Right atrium auricular region (tissue), 2 donors: Measurements from ENCODE around the gene PIKFYVE. TPM values are rescaled to one million over a fixed set of nuclear protein-coding genes. Genes with fewer than 3 reads are reported as not detected.

Experiments used
- DNase-seq: peaks from one replicate; pipeline ENCODE4 v3.0.0-alpha.2; 2019; ENCODE audit warnings: low spot score
- H3K27ac ChIP-seq, 2 donors: fragments of 200-600 bp; sonication (generic); 1 replicate in 1 of 2; 2 replicates in 1 of 2; pipeline ENCODE4 v1.5.1; 2016 to 2019
- H3K27me3 ChIP-seq, 2 donors: fragments of 200-600 bp; sonication (generic); one replicate each; pipeline versions ENCODE4 v1.5.1 to v1.6.0; 2017 to 2019
- H3K36me3 ChIP-seq: fragments of 200-600 bp; sonication (generic); one replicate; pipeline ENCODE4 v1.5.1; 2016
- H3K4me1 ChIP-seq, 2 donors: fragments of 200-600 bp; sonication (generic); one replicate each; pipeline versions ENCODE4 v1.5.1 to v1.6.0; 2017 to 2019
- H3K4me3 ChIP-seq, 2 donors: fragments of 200-600 bp; sonication (generic); 1 replicate in 1 of 2; 2 replicates in 1 of 2; pipeline ENCODE4 v1.5.1; 2017 to 2019; ENCODE audit warnings: mild to moderate bottlenecking in 1 of 2, moderate library complexity in 1 of 2
- H3K9me3 ChIP-seq, 2 donors: fragments of 200-600 bp; sonication (generic); one replicate each; pipeline ENCODE4 v1.5.1; 2019
- CTCF ChIP-seq, 2 donors: fragments of 200-600 bp; sonication (generic); IDR thresholded peaks; one replicate each; pipeline ENCODE4 v1.5.1; 2019; ENCODE audit warnings: antibody characterized with exemption in 2 of 2
- total RNA-seq, 2 donors: library from RNA; depleted of rRNA; stranded (reverse); fragments of >200 nt; gene quantifications; one replicate each; pipeline ENCODE4 v1.1.0, GENCODE V29; 2016

The PIKFYVE gene
- total RNA-seq, 2 donors from 2014 or later: 15.8 to 17.8 TPM

GRCh38 chr2:208280933-208281332, 14.9 kb downstream of the PIKFYVE start:
- TF ChIP-seq CTCF (IDR thresholded peaks at IDR 0.05): no peak
- H3K36me3 ChIP-seq: peaks cover 50% of the 10 kb centered on the region

GRCh38 chr2:208285853-208286252, 19.8 kb downstream of the PIKFYVE start:
- no peaks in the 10 kb centered on the region for H3K27me3 ChIP-seq
- DNase-seq: no peak
- H3K4me1 ChIP-seq: peaks cover 0 to 9% of the 10 kb centered on the region in 2 donors
- no peak for TF ChIP-seq CTCF (IDR thresholded peaks at IDR 0.05)
- peaks cover 57% of the 10 kb centered on the region for H3K36me3 ChIP-seq
- H3K9me3 ChIP-seq: peaks cover 0 to 5% of the 10 kb centered on the region in 2 donors
- H3K27ac ChIP-seq: no peak overlapping the region
- H3K4me3 ChIP-seq: no peak overlapping the region

More at GRCh38 chr2:208280933-208281332, 14.9 kb downstream of the PIKFYVE start:
- Histone ChIP-seq H3K27ac (no peak overlapping the region), H3K4me3 (no peak overlapping the region), H3K27me3 (no peaks in the 10 kb centered on the region), H3K9me3 (no peaks in the 10 kb centered on the region), H3K4me1 (peaks cover 0 to 6% of the 10 kb centered on the region in 2 donors)
- no peak for DNase-seq

GRCh38 chr2:208294482-208295024, 28.5 kb downstream of the PIKFYVE start:
- no peak overlapping the region for H3K27ac ChIP-seq

GRCh38 chr2:208295834-208296233, 29.8 kb downstream of the PIKFYVE start:
- peaks cover 41% of the 10 kb centered on the region for H3K36me3 ChIP-seq
- H3K9me3 ChIP-seq: peaks cover 0 to under 1% of the 10 kb centered on the region in 2 donors
- H3K27ac ChIP-seq: no peak overlapping the region
- no peaks in the 10 kb centered on the region for H3K4me1 ChIP-seq
- DNase-seq: no peak
- H3K27me3 ChIP-seq: no peaks in the 10 kb centered on the region
- no peak for TF ChIP-seq CTCF (IDR thresholded peaks at IDR 0.05)
- no peak overlapping the region for H3K4me3 ChIP-seq

More at GRCh38 chr2:208294482-208295024, 28.5 kb downstream of the PIKFYVE start:
- peaks cover 0 to 6% of the 10 kb centered on the region in 2 donors for H3K9me3 ChIP-seq
- no peak for DNase-seq
- H3K36me3 ChIP-seq: peaks cover 40% of the 10 kb centered on the region
- no peak overlapping the region for H3K4me3 ChIP-seq
- no peaks in the 10 kb centered on the region for H3K4me1 ChIP-seq
- no peaks in the 10 kb centered on the region for H3K27me3 ChIP-seq
- TF ChIP-seq CTCF (IDR thresholded peaks at IDR 0.05): no peak

GRCh38 chr2:208296610-208297009, 30.6 kb downstream of the PIKFYVE start:
- Histone ChIP-seq H3K27ac (no peak overlapping the region), H3K9me3 (no peaks in the 10 kb centered on the region), H3K36me3 (peaks cover 41% of the 10 kb centered on the region), H3K27me3 (no peaks in the 10 kb centered on the region), H3K4me3 (no peak overlapping the region), H3K4me1 (no peaks in the 10 kb centered on the region)
- no peak for TF ChIP-seq CTCF (IDR thresholded peaks at IDR 0.05)
- DNase-seq: no peak

GRCh38 chr2:208297961-208298360, 31.9 kb downstream of the PIKFYVE start:
- H3K27ac ChIP-seq: no peak overlapping the region
- H3K4me3 ChIP-seq: no peak overlapping the region
- DNase-seq: no peak
- H3K9me3 ChIP-seq: no peaks in the 10 kb centered on the region
- H3K36me3 ChIP-seq: peaks cover 51% of the 10 kb centered on the region
- H3K27me3 ChIP-seq: no peaks in the 10 kb centered on the region
- H3K4me1 ChIP-seq: no peaks in the 10 kb centered on the region
- TF ChIP-seq CTCF (IDR thresholded peaks at IDR 0.05): no peak
